ENCODE data around the gene RIT2.

RIT2 gene

GRCh38 chr18:42937436-42937835, 178.0 kb downstream of the RIT2 start:
- H3K4me1 ChIP-seq (ENCODE audit: low read depth, poor library complexity, severe bottlenecking) = peaks cover 5% of the 10 kb centered on the region
- no peak overlapping the region for H3K4me3 ChIP-seq (IDR thresholded peaks at IDR 0.05; ENCODE audit: insufficient read depth, low read depth, low read length)
- H3K27me3 ChIP-seq (ENCODE audit: insufficient read depth, low read depth) = no peaks in the 10 kb centered on the region
- H2AFZ ChIP-seq (ENCODE audit: low read depth) = no peak overlapping the region
- TF ChIP-seq, protein P1, sequence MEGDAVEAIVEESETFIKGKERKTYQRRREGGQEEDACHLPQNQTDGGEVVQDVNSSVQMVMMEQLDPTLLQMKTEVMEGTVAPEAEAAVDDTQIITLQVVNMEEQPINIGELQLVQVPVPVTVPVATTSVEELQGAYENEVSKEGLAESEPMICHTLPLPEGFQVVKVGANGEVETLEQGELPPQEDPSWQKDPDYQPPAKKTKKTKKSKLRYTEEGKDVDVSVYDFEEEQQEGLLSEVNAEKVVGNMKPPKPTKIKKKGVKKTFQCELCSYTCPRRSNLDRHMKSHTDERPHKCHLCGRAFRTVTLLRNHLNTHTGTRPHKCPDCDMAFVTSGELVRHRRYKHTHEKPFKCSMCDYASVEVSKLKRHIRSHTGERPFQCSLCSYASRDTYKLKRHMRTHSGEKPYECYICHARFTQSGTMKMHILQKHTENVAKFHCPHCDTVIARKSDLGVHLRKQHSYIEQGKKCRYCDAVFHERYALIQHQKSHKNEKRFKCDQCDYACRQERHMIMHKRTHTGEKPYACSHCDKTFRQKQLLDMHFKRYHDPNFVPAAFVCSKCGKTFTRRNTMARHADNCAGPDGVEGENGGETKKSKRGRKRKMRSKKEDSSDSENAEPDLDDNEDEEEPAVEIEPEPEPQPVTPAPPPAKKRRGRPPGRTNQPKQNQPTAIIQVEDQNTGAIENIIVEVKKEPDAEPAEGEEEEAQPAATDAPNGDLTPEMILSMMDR (conservative IDR thresholded peaks at IDR 0.05; ENCODE audit: low read depth, low read length) = no peak
- no peaks in the 10 kb centered on the region for H3K79me2 ChIP-seq (ENCODE audit: insufficient read depth, low read depth)
- no peak overlapping the region for H3K4me2 ChIP-seq
- no peak overlapping the region for H3K27ac ChIP-seq
- H4K20me1 ChIP-seq (ENCODE audit: insufficient read depth) = no peaks in the 10 kb centered on the region
- H3K9ac ChIP-seq = no peak overlapping the region
- H3K36me3 ChIP-seq (ENCODE audit: insufficient read depth) = no peaks in the 10 kb centered on the region

DNA sequence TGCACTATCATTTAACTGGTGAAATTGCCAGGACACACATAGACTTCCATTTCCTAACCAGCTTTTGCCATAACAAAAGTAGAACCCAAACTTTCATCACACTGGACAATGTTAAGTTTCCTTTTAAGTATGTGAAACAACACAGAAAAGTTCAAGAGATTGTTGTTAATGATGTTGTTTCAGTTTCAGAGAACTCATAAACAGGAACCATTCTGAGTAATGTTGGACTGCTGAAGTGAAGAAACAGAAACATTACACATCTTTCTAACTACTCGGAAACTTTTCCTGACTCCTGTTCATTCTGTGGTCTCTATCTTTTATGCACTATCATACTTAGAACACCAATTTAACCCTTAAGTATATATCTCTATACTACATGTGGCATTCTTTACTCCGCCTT, 179.2 kb downstream of the RIT2 start:
- Histone ChIP-seq H2AFZ (ENCODE audit: low read depth) (no peak overlapping the region), H3K36me3 (ENCODE audit: insufficient read depth) (no peaks in the 10 kb centered on the region), H3K9ac (no peak overlapping the region), H3K4me2 (peak overlapping the region; percentile 20; the same call in 1 of the 2 replicates), H3K79me2 (ENCODE audit: insufficient read depth, low read depth) (no peaks in the 10 kb centered on the region), H4K20me1 (ENCODE audit: insufficient read depth) (no peaks in the 10 kb centered on the region), H3K4me1 (ENCODE audit: low read depth, poor library complexity, severe bottlenecking) (peaks cover 5% of the 10 kb centered on the region), H3K27me3 (ENCODE audit: insufficient read depth, low read depth) (no peaks in the 10 kb centered on the region), H3K27ac (no peak overlapping the region; the same call in 1 of the 2 replicates), H3K4me3 (IDR thresholded peaks at IDR 0.05; ENCODE audit: insufficient read depth, low read depth, low read length) (no peak overlapping the region)
- TF ChIP-seq, protein P1 (conservative IDR thresholded peaks at IDR 0.05; ENCODE audit: low read depth, low read length) = no peak

- Histone ChIP-seq H3K27me3 (ENCODE audit: insufficient read depth, low read depth) (no peaks in the 10 kb centered on the region), H3K36me3 (ENCODE audit: insufficient read depth) (no peaks in the 10 kb centered on the region), H3K27ac (no peak overlapping the region), H3K79me2 (ENCODE audit: insufficient read depth, low read depth) (no peaks in the 10 kb centered on the region), H3K4me1 (ENCODE audit: low read depth, poor library complexity, severe bottlenecking) (peaks cover 4% of the 10 kb centered on the region), H3K4me3 (IDR thresholded peaks at IDR 0.05; ENCODE audit: insufficient read depth, low read depth, low read length) (no peak overlapping the region), H4K20me1 (ENCODE audit: insufficient read depth) (no peaks in the 10 kb centered on the region), H3K4me2 (no peak overlapping the region), H3K9ac (no peak overlapping the region), H2AFZ (ENCODE audit: low read depth) (no peak overlapping the region)
- TF ChIP-seq, protein P1 (conservative IDR thresholded peaks at IDR 0.05; ENCODE audit: low read depth, low read length) = no peak
Measured at GRCh38 chr18:42931491-42931890, 184.0 kb downstream of the RIT2 start.

DNA sequence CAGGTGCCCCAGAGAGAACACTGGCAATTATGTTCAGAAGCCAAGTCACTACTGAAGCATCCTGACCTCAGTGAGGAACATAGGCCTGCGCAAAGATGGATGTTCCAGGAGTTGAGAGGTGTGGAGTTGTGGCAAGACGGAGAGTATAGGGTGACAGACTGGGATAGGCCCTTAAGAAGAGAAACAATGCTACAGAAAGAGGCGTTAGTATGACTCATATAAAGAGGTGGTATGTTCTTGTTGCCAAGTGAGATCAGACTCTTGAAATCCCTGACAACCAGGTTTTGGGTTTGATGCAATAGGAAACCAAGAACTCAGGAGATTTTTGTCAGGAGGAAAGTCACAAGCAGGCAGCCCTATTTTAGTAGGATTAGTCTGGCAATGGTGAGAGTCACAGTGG, 185.6 kb downstream of the RIT2 start:
- no peaks in the 10 kb centered on the region for H4K20me1 ChIP-seq (ENCODE audit: insufficient read depth)
- no peak overlapping the region for H2AFZ ChIP-seq (ENCODE audit: low read depth)
- H3K4me1 ChIP-seq (ENCODE audit: low read depth, poor library complexity, severe bottlenecking) = no peaks in the 10 kb centered on the region
- H3K27ac ChIP-seq = no peak overlapping the region
- TF ChIP-seq, protein P1 (conservative IDR thresholded peaks at IDR 0.05; ENCODE audit: low read depth, low read length) = no peak
- H3K9ac ChIP-seq = no peak overlapping the region
- no peaks in the 10 kb centered on the region for H3K27me3 ChIP-seq (ENCODE audit: insufficient read depth, low read depth)
- no peaks in the 10 kb centered on the region for H3K79me2 ChIP-seq (ENCODE audit: insufficient read depth, low read depth)
- no peaks in the 10 kb centered on the region for H3K36me3 ChIP-seq (ENCODE audit: insufficient read depth)
- no peak overlapping the region for H3K4me2 ChIP-seq
- no peak overlapping the region for H3K4me3 ChIP-seq (IDR thresholded peaks at IDR 0.05; ENCODE audit: insufficient read depth, low read depth, low read length)

All from KMS-11 (cell line).